ENCODE results near the gene ITGA1.

The ITGA1 gene

GRCh38 chr5:52867809-52868208 is 80.1 kb downstream of the ITGA1 start:
- ChIA-PET CTCF (no interaction called here), POLR2A (no interaction called here)
- no peaks in the 10 kb centered on the region for H3K27me3 ChIP-seq (replicated peaks in 2 of 5; ENCODE audit: control insufficient read depth in 4 of 5, insufficient read depth in 5 of 5, low read length in 4 of 5)
- H3K9me3 ChIP-seq (ENCODE audit: control extremely low read depth in 1 of 5, control insufficient read depth in 4 of 5, insufficient read depth in 2 of 5, low read depth in 1 of 5, low read length in 4 of 5), result no peaks in the 10 kb centered on the region
- H3K4me3 ChIP-seq (ENCODE audit: control insufficient read depth in 1 of 7, extremely low read depth in 1 of 7, insufficient read depth in 4 of 7, low read depth in 2 of 7, low read length in 6 of 7), result no peak overlapping the region
- no peak overlapping the region for H3K27ac ChIP-seq (ENCODE audit: insufficient read depth in 1 of 2, low read depth in 1 of 2, low read length in 2 of 2, poor library complexity in 1 of 2, severe bottlenecking in 2 of 2)
- DNase-seq, result no peak
- peaks cover 0 to 2% (median 0%) of the 10 kb centered on the region in 4 experiments for H3K4me1 ChIP-seq (ENCODE audit: control extremely low read depth in 1 of 4, control insufficient read depth in 4 of 4, insufficient read depth in 4 of 4, low read length in 3 of 4)
- WGBS (ENCODE audit: insufficient coverage), result 100% methylated on average over 2 of the region's 2 CpGs
- H3K36me3 ChIP-seq (ENCODE audit: control insufficient read depth in 4 of 4, insufficient read depth in 4 of 4, low read length in 3 of 4), result no peaks in the 10 kb centered on the region

GRCh38 chr5:52868417-52868816 is 80.7 kb downstream of the ITGA1 start:
- no peaks in the 10 kb centered on the region for H3K36me3 ChIP-seq (ENCODE audit: control insufficient read depth in 4 of 4, insufficient read depth in 4 of 4, low read length in 3 of 4)
- ChIA-PET CTCF (no interaction called here), POLR2A (no interaction called here)
- H3K27me3 ChIP-seq (replicated peaks in 2 of 5; ENCODE audit: control insufficient read depth in 4 of 5, insufficient read depth in 5 of 5, low read length in 4 of 5), result no peaks in the 10 kb centered on the region
- peaks cover 0 to 2% (median 0%) of the 10 kb centered on the region in 4 experiments for H3K4me1 ChIP-seq (ENCODE audit: control extremely low read depth in 1 of 4, control insufficient read depth in 4 of 4, insufficient read depth in 4 of 4, low read length in 3 of 4)
- H3K4me3 ChIP-seq (ENCODE audit: control insufficient read depth in 1 of 7, extremely low read depth in 1 of 7, insufficient read depth in 4 of 7, low read depth in 2 of 7, low read length in 6 of 7), result no peak overlapping the region
- WGBS (ENCODE audit: insufficient coverage), result no CpG with 5 or more reads among the region's 2 CpGs
- no peak overlapping the region for H3K27ac ChIP-seq (ENCODE audit: insufficient read depth in 1 of 2, low read depth in 1 of 2, low read length in 2 of 2, poor library complexity in 1 of 2, severe bottlenecking in 2 of 2)
- no peaks in the 10 kb centered on the region for H3K9me3 ChIP-seq (ENCODE audit: control extremely low read depth in 1 of 5, control insufficient read depth in 4 of 5, insufficient read depth in 2 of 5, low read depth in 1 of 5, low read length in 4 of 5)
- DNase-seq, result no peak

DNA sequence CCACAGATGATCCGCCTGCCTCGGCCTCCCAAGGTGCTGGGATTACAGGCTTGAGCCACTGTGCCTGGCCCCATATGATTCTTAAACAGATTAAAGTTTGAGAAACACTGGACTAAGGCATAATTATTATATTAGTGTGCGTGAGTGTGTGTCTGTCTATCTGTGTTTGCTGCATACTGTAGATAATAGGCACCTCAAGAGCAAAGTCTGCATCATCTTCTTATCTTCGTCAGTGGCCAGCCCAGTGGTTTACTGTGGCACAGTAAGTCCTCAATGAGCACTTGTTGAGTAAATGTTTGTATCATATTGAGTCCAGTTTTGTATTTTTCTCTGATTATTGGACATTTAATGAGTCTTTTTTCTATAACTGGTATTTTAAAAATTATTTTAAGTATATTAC is 81.7 kb downstream of the ITGA1 start:
- peak in 2 of 3 donors; percentile 1 to 14 for DNase-seq
- H3K36me3 ChIP-seq (ENCODE audit: control insufficient read depth in 4 of 4, insufficient read depth in 4 of 4, low read length in 3 of 4), result no peaks in the 10 kb centered on the region
- 96% methylated on average over 4 of the region's 4 CpGs for WGBS (ENCODE audit: insufficient coverage)
- CTCF ChIA-PET, result no interaction called here
- no peaks in the 10 kb centered on the region for H3K9me3 ChIP-seq (ENCODE audit: control extremely low read depth in 1 of 5, control insufficient read depth in 4 of 5, insufficient read depth in 2 of 5, low read depth in 1 of 5, low read length in 4 of 5)
- no peaks in the 10 kb centered on the region for H3K4me1 ChIP-seq (ENCODE audit: control extremely low read depth in 1 of 4, control insufficient read depth in 4 of 4, insufficient read depth in 4 of 4, low read length in 3 of 4)
- H3K27me3 ChIP-seq (replicated peaks in 2 of 5; ENCODE audit: control insufficient read depth in 4 of 5, insufficient read depth in 5 of 5, low read length in 4 of 5), result no peaks in the 10 kb centered on the region
- H3K4me3 ChIP-seq (ENCODE audit: control insufficient read depth in 1 of 7, extremely low read depth in 1 of 7, insufficient read depth in 4 of 7, low read depth in 2 of 7, low read length in 6 of 7), result no peak overlapping the region
- no peak overlapping the region for H3K27ac ChIP-seq (ENCODE audit: insufficient read depth in 1 of 2, low read depth in 1 of 2, low read length in 2 of 2, poor library complexity in 1 of 2, severe bottlenecking in 2 of 2)
- POLR2A ChIA-PET, result no interaction called here

- CTCF ChIA-PET, result no interaction called here
- POLR2A ChIA-PET, result no interaction called here
- Histone ChIP-seq H3K36me3 (ENCODE audit: control insufficient read depth in 4 of 4, insufficient read depth in 4 of 4, low read length in 3 of 4) (no peaks in the 10 kb centered on the region), H3K9me3 (ENCODE audit: control extremely low read depth in 1 of 5, control insufficient read depth in 4 of 5, insufficient read depth in 2 of 5, low read depth in 1 of 5, low read length in 4 of 5) (no peaks in the 10 kb centered on the region), H3K4me3 (ENCODE audit: control insufficient read depth in 1 of 7, extremely low read depth in 1 of 7, insufficient read depth in 4 of 7, low read depth in 2 of 7, low read length in 6 of 7) (no peak overlapping the region), H3K27me3 (replicated peaks in 2 of 5; ENCODE audit: control insufficient read depth in 4 of 5, insufficient read depth in 5 of 5, low read length in 4 of 5) (no peaks in the 10 kb centered on the region), H3K27ac (ENCODE audit: insufficient read depth in 1 of 2, low read depth in 1 of 2, low read length in 2 of 2, poor library complexity in 1 of 2, severe bottlenecking in 2 of 2) (no peak overlapping the region), H3K4me1 (ENCODE audit: control extremely low read depth in 1 of 4, control insufficient read depth in 4 of 4, insufficient read depth in 4 of 4, low read length in 3 of 4) (no peaks in the 10 kb centered on the region)
- WGBS (ENCODE audit: insufficient coverage), result 71% methylated on average over 1 of the region's 1 CpG
- DNase-seq, result no peak
Observed at GRCh38 chr5:52870448-52870847, 82.7 kb downstream of the ITGA1 start.

GRCh38 chr5:52875827-52876226 is 88.1 kb downstream of the ITGA1 start:
- CTCF ChIA-PET, result no interaction called here
- 89% methylated on average over 1 of the region's 3 CpGs for WGBS (ENCODE audit: insufficient coverage)

DNA sequence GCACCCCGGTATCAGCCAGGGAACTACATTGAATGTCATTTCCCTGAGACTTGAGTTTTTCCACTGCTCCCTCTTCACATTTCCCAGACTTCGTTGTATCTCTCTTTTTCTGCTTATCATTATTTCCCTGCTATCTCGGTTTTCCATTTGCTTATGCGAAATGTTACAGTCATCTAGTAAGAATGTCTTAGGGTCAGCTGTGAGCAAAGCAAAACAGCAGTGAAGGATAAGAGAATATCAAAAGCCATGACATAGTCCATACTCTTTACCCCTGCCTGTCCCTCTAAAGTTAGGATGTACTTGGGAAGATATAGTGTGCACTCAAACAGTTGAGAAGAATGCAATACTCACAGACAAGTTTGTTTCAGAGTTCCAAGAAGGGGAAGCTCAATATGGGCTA is 88.7 kb downstream of the ITGA1 start:
- peaks cover 0 to 3% (median 0%) of the 10 kb centered on the region in 5 experiments for H3K27me3 ChIP-seq (replicated peaks in 2 of 5; ENCODE audit: control insufficient read depth in 4 of 5, insufficient read depth in 5 of 5, low read length in 4 of 5)
- no CpG with 5 or more reads among the region's 4 CpGs for whole genome bisulfite sequencing (ENCODE audit: insufficient coverage)
- H3K27ac ChIP-seq (ENCODE audit: insufficient read depth in 1 of 2, low read depth in 1 of 2, low read length in 2 of 2, poor library complexity in 1 of 2, severe bottlenecking in 2 of 2), result no peak overlapping the region
- no peaks in the 10 kb centered on the region for H3K9me3 ChIP-seq (ENCODE audit: control extremely low read depth in 1 of 5, control insufficient read depth in 4 of 5, insufficient read depth in 2 of 5, low read depth in 1 of 5, low read length in 4 of 5)
- H3K4me1 ChIP-seq (ENCODE audit: control extremely low read depth in 1 of 4, control insufficient read depth in 4 of 4, insufficient read depth in 4 of 4, low read length in 3 of 4), result no peaks in the 10 kb centered on the region
- H3K4me3 ChIP-seq (ENCODE audit: control insufficient read depth in 1 of 7, extremely low read depth in 1 of 7, insufficient read depth in 4 of 7, low read depth in 2 of 7, low read length in 6 of 7), result no peak overlapping the region
- H3K36me3 ChIP-seq (ENCODE audit: control insufficient read depth in 4 of 4, insufficient read depth in 4 of 4, low read length in 3 of 4), result no peaks in the 10 kb centered on the region
- CTCF ChIA-PET, result interaction anchor here (1.8 kb wide), 1 partner anchor 39 kb away, joined by 5 read pairs; no protein-coding TSS in a partner anchor
- POLR2A ChIA-PET, result no interaction called here
- DNase-seq, result no peak

More at GRCh38 chr5:52875827-52876226, 88.1 kb downstream of the ITGA1 start:
- Histone ChIP-seq H3K9me3 (ENCODE audit: control extremely low read depth in 1 of 5, control insufficient read depth in 4 of 5, insufficient read depth in 2 of 5, low read depth in 1 of 5, low read length in 4 of 5) (no peaks in the 10 kb centered on the region), H3K4me1 (ENCODE audit: control extremely low read depth in 1 of 4, control insufficient read depth in 4 of 4, insufficient read depth in 4 of 4, low read length in 3 of 4) (no peaks in the 10 kb centered on the region), H3K4me3 (ENCODE audit: control insufficient read depth in 1 of 7, extremely low read depth in 1 of 7, insufficient read depth in 4 of 7, low read depth in 2 of 7, low read length in 6 of 7) (no peak overlapping the region), H3K27me3 (replicated peaks in 2 of 5; ENCODE audit: control insufficient read depth in 4 of 5, insufficient read depth in 5 of 5, low read length in 4 of 5) (peaks cover 0 to 3% (median 0%) of the 10 kb centered on the region in 5 experiments), H3K27ac (ENCODE audit: insufficient read depth in 1 of 2, low read depth in 1 of 2, low read length in 2 of 2, poor library complexity in 1 of 2, severe bottlenecking in 2 of 2) (no peak overlapping the region), H3K36me3 (ENCODE audit: control insufficient read depth in 4 of 4, insufficient read depth in 4 of 4, low read length in 3 of 4) (no peaks in the 10 kb centered on the region)
- POLR2A ChIA-PET, result no interaction called here
- DNase-seq, result no peak

- Histone ChIP-seq H3K4me3 (ENCODE audit: control insufficient read depth in 1 of 7, extremely low read depth in 1 of 7, insufficient read depth in 4 of 7, low read depth in 2 of 7, low read length in 6 of 7) (no peak overlapping the region), H3K27ac (ENCODE audit: insufficient read depth in 1 of 2, low read depth in 1 of 2, low read length in 2 of 2, poor library complexity in 1 of 2, severe bottlenecking in 2 of 2) (no peak overlapping the region), H3K27me3 (replicated peaks in 2 of 5; ENCODE audit: control insufficient read depth in 4 of 5, insufficient read depth in 5 of 5, low read length in 4 of 5) (peaks cover 0 to 3% (median 0%) of the 10 kb centered on the region in 5 experiments), H3K4me1 (ENCODE audit: control extremely low read depth in 1 of 4, control insufficient read depth in 4 of 4, insufficient read depth in 4 of 4, low read length in 3 of 4) (no peaks in the 10 kb centered on the region), H3K9me3 (ENCODE audit: control extremely low read depth in 1 of 5, control insufficient read depth in 4 of 5, insufficient read depth in 2 of 5, low read depth in 1 of 5, low read length in 4 of 5) (peaks cover 0 to 2% (median 0%) of the 10 kb centered on the region in 5 experiments), H3K36me3 (ENCODE audit: control insufficient read depth in 4 of 4, insufficient read depth in 4 of 4, low read length in 3 of 4) (no peaks in the 10 kb centered on the region)
- CTCF ChIA-PET, result no interaction called here
- no peak for DNase-seq
- 92% methylated on average over 2 of the region's 3 CpGs for WGBS (ENCODE audit: insufficient coverage)
- POLR2A ChIA-PET, result no interaction called here
Observed at GRCh38 chr5:52878656-52879055, 90.9 kb downstream of the ITGA1 start.
